Measurements from ENCODE around the gene DRAP1. TPM values are rescaled to one million over a fixed set of nuclear protein-coding genes. Genes with fewer than 3 reads are reported as not detected.

The DRAP1 gene
- total RNA-seq, 1 donor from 2014 or later = 113 TPM

DNA sequence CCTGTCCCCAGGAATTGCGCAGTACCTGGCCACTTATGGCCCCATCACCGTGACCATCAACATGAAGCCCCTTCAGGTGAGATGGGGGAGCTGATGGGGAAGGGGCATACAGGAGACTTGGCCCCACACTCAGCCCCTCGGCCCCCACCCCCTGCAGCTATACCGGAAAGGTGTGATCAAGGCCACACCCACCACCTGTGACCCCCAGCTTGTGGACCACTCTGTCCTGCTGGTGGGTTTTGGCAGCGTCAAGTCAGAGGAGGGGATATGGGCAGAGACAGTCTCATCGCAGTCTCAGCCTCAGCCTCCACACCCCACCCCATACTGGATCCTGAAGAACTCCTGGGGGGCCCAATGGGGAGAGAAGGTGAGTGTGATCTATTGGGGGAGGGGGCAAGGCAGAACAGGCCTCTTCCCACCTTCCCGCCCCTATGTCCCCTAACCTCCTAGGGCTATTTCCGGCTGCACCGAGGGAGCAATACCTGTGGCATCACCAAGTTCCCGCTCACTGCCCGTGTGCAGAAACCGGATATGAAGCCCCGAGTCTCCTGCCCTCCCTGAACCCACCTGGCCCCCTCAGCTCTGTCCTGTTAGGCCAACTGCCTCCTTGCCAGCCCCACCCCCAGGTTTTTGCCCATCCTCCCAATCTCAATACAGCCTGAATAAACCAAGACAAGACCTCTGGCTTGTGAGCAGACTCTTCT is 36.0 kb upstream of the DRAP1 start:
- Mint-ChIP-seq H3K27me3 (no peaks in the 10 kb centered on the region), H3K27ac (no peak overlapping the region), H3K4me3 (no peak overlapping the region), H3K4me1 (peaks cover 42% of the 10 kb centered on the region), H3K9me3 (no peaks in the 10 kb centered on the region), H3K36me3 (ENCODE audit: low read depth) (peaks cover 27% of the 10 kb centered on the region)
- DNase-seq = no peak
- intact Hi-C loops (cut with micrococcal nuclease) = no loop called here

- Mint-ChIP-seq H3K9me3 (no peaks in the 10 kb centered on the region), H3K36me3 (ENCODE audit: low read depth) (peaks cover 28% of the 10 kb centered on the region), H3K27ac (peak overlapping the region; percentile 62), H3K27me3 (no peaks in the 10 kb centered on the region), H3K4me1 (peaks cover 43% of the 10 kb centered on the region), H3K4me3 (no peak overlapping the region)
- intact Hi-C loops (cut with micrococcal nuclease) = loop anchor here (1.0 kb wide), 1 partner anchor 105 kb away; no protein-coding TSS in a partner anchor
- no peak for DNase-seq
These were observed 35.2 kb upstream of the DRAP1 start for GRCh38 chr11:65883786-65884715.

DNA sequence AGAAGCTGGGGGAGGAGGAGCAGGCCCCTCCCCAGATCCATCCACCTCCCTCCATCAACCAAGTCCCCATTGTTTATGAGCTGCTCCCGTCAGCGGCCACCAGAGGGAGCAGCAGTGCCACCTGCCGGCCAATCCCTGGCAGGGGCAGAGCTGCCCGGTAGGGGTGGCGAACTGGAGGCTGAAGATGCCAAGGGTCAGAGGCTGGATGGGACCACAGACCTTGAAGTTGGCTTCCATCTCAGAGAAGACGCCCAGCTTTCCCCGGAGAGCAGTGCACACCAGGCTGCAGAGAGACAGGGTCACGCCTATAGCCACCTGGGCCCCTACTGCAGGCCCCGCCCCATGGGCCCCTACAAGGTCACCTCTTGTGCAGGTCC is 34.5 kb upstream of the DRAP1 start:
- DNase-seq = peak; percentile 96
- intact Hi-C loops (cut with micrococcal nuclease) = loop anchor here (1.0 kb wide), 1 partner anchor 105 kb away; no protein-coding TSS in a partner anchor
- peak overlapping the region; percentile 62 for H3K27ac Mint-ChIP-seq
- H3K4me3 Mint-ChIP-seq = no peak overlapping the region
- no peaks in the 10 kb centered on the region for H3K27me3 Mint-ChIP-seq
- no peaks in the 10 kb centered on the region for H3K9me3 Mint-ChIP-seq
- peaks cover 28% of the 10 kb centered on the region for H3K36me3 Mint-ChIP-seq (ENCODE audit: low read depth)
- peaks cover 43% of the 10 kb centered on the region for H3K4me1 Mint-ChIP-seq

DNA sequence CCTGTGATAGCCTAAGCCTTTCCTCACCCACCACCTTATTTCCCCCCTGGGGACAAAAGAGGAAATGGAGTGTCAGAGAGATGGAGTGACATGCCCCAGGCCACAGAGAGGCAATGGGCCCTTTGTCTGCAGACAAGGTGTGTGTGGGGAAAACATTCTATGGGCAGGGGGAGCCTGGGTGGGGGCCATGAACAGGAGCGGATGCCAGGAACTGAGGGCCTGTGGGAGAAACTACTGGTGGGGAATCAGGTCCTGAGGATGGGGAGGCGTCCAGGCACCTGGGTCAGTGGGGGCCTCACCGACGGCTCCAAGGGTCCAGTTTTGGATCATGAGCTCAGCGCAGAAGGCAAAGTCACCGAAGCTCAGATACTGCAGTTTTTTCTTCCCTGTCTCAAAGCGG is 34.0 kb upstream of the DRAP1 start:
- Mint-ChIP-seq H3K36me3 (ENCODE audit: low read depth) (peaks cover 28% of the 10 kb centered on the region), H3K9me3 (no peaks in the 10 kb centered on the region), H3K27me3 (no peaks in the 10 kb centered on the region), H3K4me1 (peaks cover 46% of the 10 kb centered on the region), H3K4me3 (no peak overlapping the region), H3K27ac (no peak overlapping the region)
- intact Hi-C loops (cut with micrococcal nuclease) = no loop called here
- DNase-seq = no peak

- Mint-ChIP-seq H3K4me3 (peak overlapping the region; percentile 95), H3K36me3 (ENCODE audit: low read depth) (peaks cover 28% of the 10 kb centered on the region), H3K9me3 (no peaks in the 10 kb centered on the region), H3K4me1 (peaks cover 42% of the 10 kb centered on the region), H3K27me3 (no peaks in the 10 kb centered on the region), H3K27ac (no peak overlapping the region)
- intact Hi-C loops (cut with micrococcal nuclease) = no loop called here
- DNase-seq = no peak
These were observed 33.3 kb upstream of the DRAP1 start for GRCh38 chr11:65885808-65886536.

DNA sequence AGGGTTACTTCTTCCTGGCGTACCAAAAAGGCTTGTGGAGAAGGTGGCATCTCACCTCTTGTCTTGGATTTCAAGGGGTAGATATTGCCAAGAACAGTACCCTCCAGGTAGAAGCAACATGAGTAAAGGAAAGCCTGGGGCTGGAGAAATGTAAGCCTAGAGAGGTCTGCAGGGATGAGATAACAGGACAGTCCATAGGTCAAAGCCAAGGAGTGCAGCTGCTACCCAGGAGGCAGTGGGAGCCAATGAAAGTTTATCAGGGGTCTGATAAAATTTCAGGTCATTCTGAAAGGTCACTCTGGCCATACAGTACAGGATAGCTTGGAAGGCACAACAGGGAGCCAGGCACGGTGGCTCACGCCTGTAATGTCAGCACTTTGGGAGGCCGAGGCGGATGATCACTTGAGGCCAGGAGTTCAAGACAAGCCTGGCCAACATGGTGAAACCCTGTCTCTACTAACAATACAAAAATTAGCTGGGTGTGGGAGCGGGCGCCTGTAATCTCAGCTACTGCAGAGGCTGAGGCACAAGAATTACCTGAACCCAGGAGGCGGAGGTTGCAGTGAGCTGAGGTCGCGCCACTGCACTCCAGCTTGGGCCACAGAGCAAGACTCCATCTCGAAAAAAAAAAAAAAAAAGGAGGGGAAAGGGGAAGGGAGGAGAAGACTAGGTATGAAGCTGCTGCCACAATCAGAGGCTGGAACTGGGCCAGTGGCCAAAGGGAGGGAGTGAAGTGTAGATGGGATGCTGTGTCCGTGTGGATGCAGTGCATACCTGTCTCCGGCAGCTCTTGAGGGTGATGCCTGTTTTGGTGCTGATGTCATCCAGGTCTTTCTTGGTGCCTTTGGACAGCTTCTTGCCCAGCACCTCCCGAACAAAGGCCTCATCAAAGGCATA is 32.2 kb upstream of the DRAP1 start:
- peaks cover 32% of the 10 kb centered on the region for H3K36me3 Mint-ChIP-seq (ENCODE audit: low read depth)
- H3K4me3 Mint-ChIP-seq = peak overlapping the region; percentile 95
- H3K9me3 Mint-ChIP-seq = no peaks in the 10 kb centered on the region
- H3K27me3 Mint-ChIP-seq = no peaks in the 10 kb centered on the region
- intact Hi-C loops (cut with micrococcal nuclease) = no loop called here
- peaks cover 40% of the 10 kb centered on the region for H3K4me1 Mint-ChIP-seq
- peak overlapping the region; percentile 98 for H3K27ac Mint-ChIP-seq
- DNase-seq = no peak

- peaks cover 47% of the 10 kb centered on the region for H3K4me1 Mint-ChIP-seq
- H3K27ac Mint-ChIP-seq = peak overlapping the region; percentile 98
- no peak for DNase-seq
- peaks cover 37% of the 10 kb centered on the region for H3K36me3 Mint-ChIP-seq (ENCODE audit: low read depth)
- no peaks in the 10 kb centered on the region for H3K9me3 Mint-ChIP-seq
- H3K4me3 Mint-ChIP-seq = peak overlapping the region; percentile 95
- intact Hi-C loops (cut with micrococcal nuclease) = loop anchor here (1.0 to 2.0 kb wide), 5 partner anchors 13 to 102 kb away; partner anchors contain the start of genes FOSL1, MUS81 and SART1
- no peaks in the 10 kb centered on the region for H3K27me3 Mint-ChIP-seq
These were observed 31.5 kb upstream of the DRAP1 start for GRCh38 chr11:65887723-65888162.

GRCh38 chr11:65888163-65888814 is 30.9 kb upstream of the DRAP1 start, which contains the start of gene FIBP:
Gene FIBP, minus strand, starts transcription at chr11:65888471. Its CDS starts 53 bp downstream, at chr11:65888418.
- H3K36me3 Mint-ChIP-seq (ENCODE audit: low read depth) = peaks cover 38% of the 10 kb centered on the region
- peak within 1 kb of the TSS; percentile 98 for H3K27ac Mint-ChIP-seq
- H3K27me3 Mint-ChIP-seq = no peaks in the 10 kb centered on the region
- H3K9me3 Mint-ChIP-seq = no peaks in the 10 kb centered on the region
- intact Hi-C loops (cut with micrococcal nuclease) = loop anchor here (1.0 to 2.0 kb wide), 5 partner anchors 12 to 101 kb away; partner anchors contain the start of genes FOSL1, MUS81 and SART1
- peak; percentile 98 for DNase-seq
- peak within 1 kb of the TSS; percentile 95 for H3K4me3 Mint-ChIP-seq
- H3K4me1 Mint-ChIP-seq = peaks cover 51% of the 10 kb centered on the region

DNA sequence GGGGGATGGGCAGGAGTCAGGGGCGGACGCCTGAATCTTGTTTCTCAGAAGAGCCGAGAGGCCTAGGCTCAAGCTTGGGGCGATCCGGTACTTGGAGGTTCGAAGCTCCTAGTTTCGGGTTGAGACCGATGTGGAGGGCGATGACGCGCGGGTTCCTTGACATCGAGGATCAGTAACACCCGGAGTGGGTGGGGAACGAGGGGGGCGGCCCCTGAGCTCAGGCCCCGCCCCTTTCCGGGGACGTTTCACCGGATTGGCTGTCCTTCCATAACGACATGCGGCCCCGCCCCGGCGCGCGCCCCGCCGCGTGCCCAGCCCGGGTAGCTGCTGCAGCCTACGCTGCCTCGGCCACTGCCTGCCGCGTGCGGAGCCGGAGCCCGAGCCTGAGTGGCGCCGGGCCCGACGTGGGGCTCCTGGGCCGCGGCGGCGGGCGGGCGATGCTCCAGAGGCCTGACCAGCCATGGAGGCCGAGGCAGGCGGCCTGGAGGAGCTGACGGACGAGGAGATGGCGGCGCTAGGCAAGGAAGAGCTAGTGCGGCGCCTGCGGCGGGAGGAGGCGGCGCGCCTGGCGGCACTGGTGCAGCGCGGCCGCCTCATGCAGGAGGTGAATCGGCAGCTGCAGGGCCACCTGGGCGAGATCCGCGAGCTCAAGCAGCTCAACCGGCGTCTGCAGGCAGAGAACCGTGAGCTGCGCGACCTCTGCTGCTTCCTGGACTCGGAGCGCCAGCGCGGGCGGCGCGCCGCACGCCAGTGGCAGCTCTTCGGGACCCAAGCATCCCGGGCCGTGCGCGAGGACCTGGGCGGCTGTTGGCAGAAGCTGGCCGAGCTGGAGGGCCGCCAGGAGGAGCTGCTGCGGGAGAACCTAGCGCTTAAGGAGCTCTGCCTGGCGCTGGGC is 28.7 kb upstream of the DRAP1 start, which contains the start of gene CCDC85B:
Gene CCDC85B, plus strand, starts transcription at position 350 of the 895 bp plus-strand sequence. Its CDS starts 111 bp downstream, at position 461.
- peak; percentile 100 for DNase-seq
- Mint-ChIP-seq H3K4me1 (peaks cover 54% of the 10 kb centered on the region), H3K4me3 (peak within 1 kb of the TSS; percentile 95), H3K36me3 (ENCODE audit: low read depth) (peaks cover 35% of the 10 kb centered on the region), H3K27ac (peak within 1 kb of the TSS; percentile 98), H3K9me3 (no peaks in the 10 kb centered on the region), H3K27me3 (no peaks in the 10 kb centered on the region)
- intact Hi-C loops (cut with micrococcal nuclease) = loop anchor here (1.0 to 5.0 kb wide), 2 partner anchors 29 to 178 kb away; partner anchors contain the start of genes C11orf68, DRAP1 and KAT5

DNA sequence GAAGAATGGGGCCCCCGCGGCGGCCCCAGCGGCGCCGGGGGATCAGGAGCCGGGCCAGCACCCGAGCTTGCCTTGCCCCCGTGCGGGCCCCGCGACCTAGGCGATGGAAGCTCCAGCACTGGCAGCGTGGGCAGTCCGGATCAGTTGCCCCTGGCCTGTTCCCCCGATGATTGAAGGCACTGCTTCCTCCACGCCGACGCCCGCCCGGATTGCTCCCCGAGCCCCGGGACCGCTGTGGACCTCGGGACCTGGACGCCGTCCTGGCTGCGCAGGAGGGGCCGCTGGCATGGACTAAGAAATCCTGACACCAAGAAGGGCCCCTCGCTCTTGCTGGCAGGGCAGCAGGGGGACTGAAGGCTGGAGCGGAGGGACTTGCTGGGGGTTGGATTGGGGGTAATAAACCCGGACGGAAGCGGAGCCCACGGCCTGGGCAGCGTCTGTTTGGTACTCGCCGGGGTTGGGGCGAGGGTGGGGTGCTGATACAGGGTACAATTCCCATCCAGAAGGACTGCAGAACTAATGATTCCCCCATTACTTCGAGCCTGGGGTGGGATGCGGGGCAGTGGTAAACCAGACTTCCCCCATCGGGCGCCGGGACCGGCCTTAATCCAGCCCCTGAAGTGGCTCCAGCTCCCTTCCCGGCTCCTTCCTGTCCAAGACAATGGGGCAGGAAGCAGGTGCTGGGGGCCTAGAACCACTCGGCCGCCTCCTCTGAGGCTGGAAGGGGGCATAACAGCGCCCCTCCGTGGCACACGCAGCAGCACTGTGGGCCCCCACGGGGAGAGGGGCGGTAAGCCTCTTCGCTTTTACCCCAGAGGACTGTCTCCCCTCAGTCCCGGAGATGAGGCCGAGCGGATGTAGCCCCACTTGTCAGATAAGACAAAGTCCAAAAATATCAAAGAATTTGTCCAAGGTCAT is 27.7 kb upstream of the DRAP1 start:
- no peaks in the 10 kb centered on the region for H3K9me3 Mint-ChIP-seq
- peak overlapping the region; percentile 71 for H3K27ac Mint-ChIP-seq
- peaks cover 62% of the 10 kb centered on the region for H3K4me1 Mint-ChIP-seq
- intact Hi-C loops (cut with micrococcal nuclease) = loop anchor here (5.0 kb wide), 1 partner anchor 179 kb away; the partner anchor contains the start of gene KAT5
- H3K4me3 Mint-ChIP-seq = peak overlapping the region; percentile 95
- H3K27me3 Mint-ChIP-seq = no peaks in the 10 kb centered on the region
- DNase-seq = peak; percentile 78
- H3K36me3 Mint-ChIP-seq (ENCODE audit: low read depth) = peaks cover 39% of the 10 kb centered on the region

Measured in activated CD4-positive, alpha-beta T cell treated with anti-CD3 and anti-CD28 coated beads, Interleukin-2, amount 10 ng/mL, durations not matched to agents 24 days and 14 days (primary cell).